ENCODE measurements around the gene MRPL47. TPM values are rescaled to one million over a fixed set of nuclear protein-coding genes. Genes with fewer than 3 reads are reported as not detected.

The MRPL47 gene
- total RNA-seq (10 to 100 TPM; 14.4 to 41.4 (median 18.5) TPM), polyA plus RNA-seq (10 to 100 TPM; 45.1 to 50.5 TPM), total RNA-seq (22.6 reads per million, percentile 53 among the genes with 10 or more reads in this experiment)

GRCh38 chr3:179604321-179605078 lies at the start of gene MRPL47, which contains the start of gene NDUFB5:
Gene MRPL47, minus strand, starts transcription at chr3:179604638. Its CDS starts 14 bp downstream, at chr3:179604624.
Gene NDUFB5, plus strand, starts transcription at chr3:179604794. Its CDS starts 22 bp downstream, at chr3:179604816.
- H3K4me1 Mint-ChIP-seq, result peaks cover 23 to 65% (median 46%) of the 10 kb centered on the region in 7 donors
- ATAC-seq (peak; percentile 100), DNase-seq (peak; percentile 76 to 95 (median 92))
- peak within 1 kb of the TSS; percentile 90 for H3K27ac ChIP-seq (ENCODE audit: low read depth, low read length)
- POLR2A ChIA-PET, result interaction anchor here (0.6 to 1.9 kb wide), 9 partner anchors 10 to 457 kb away, joined by 3 to 13 read pairs (median 4); partner anchors contain the start of genes ACTL6A and PIK3CA
- peaks cover 0 to 34% (median 5%) of the 10 kb centered on the region in 3 experiments for H3K36me3 ChIP-seq (ENCODE audit: control insufficient read depth in 2 of 3, insufficient read depth in 3 of 3, low read length in 3 of 3)
- H3K36me3 Mint-ChIP-seq, result peaks cover 2 to 19% (median 11%) of the 10 kb centered on the region in 5 donors
- intact Hi-C loops (cut with micrococcal nuclease), result loop anchor here (1.0 to 2.0 kb wide), 10 partner anchors 42 to 1308 kb away; partner anchors contain the start of genes ACTL6A (in 2 of the 2), FXR1 (in 2 of the 2), MFN1 (in 2 of the 2) and ZNF639 (in 2 of the 2)
- peak within 1 kb of the TSS; percentile 95 for H3K4me3 ChIP-seq (ENCODE audit: low read length)
- peak within 1 kb of the TSS; percentile 95 to 99 (median 99) for H3K4me3 Mint-ChIP-seq
- H3K4me1 ChIP-seq (ENCODE audit: control insufficient read depth in 2 of 2, insufficient read depth in 2 of 2, low read length in 2 of 2), result peaks cover 15 to 25% of the 10 kb centered on the region in 2 donors
- H3K27ac Mint-ChIP-seq, result peak within 1 kb of the TSS; percentile 98 to 100 (median 99)
- H3K9me3 ChIP-seq (ENCODE audit: control insufficient read depth in 2 of 3, low read length in 3 of 3), result no peaks in the 10 kb centered on the region
- H3K9me3 Mint-ChIP-seq, result no peaks in the 10 kb centered on the region
- CTCF ChIA-PET, result interaction anchor here (0.6 to 1.3 kb wide), 2 partner anchors 530 to 1000 kb away, joined by 3 to 4 read pairs; no protein-coding TSS in a partner anchor
- no peaks in the 10 kb centered on the region for H3K27me3 Mint-ChIP-seq
- no peaks in the 10 kb centered on the region for H3K27me3 ChIP-seq (ENCODE audit: control insufficient read depth in 2 of 2, insufficient read depth in 2 of 2, low read length in 2 of 2)

- H3K4me3 ChIP-seq (ENCODE audit: low read length), result peak overlapping the region; percentile 83
- POLR2A ChIA-PET, result interaction anchor here (0.9 to 1.4 kb wide), 5 partner anchors 49 to 504 kb away, joined by 3 to 5 read pairs (median 3); partner anchors contain the start of genes ACTL6A, MRPL47 and NDUFB5
Observed at GRCh38 chr3:179653096-179653797, 48.8 kb upstream of the MRPL47 start.

GRCh38 chr3:179652447-179653095 lies 48.1 kb upstream of the MRPL47 start, which contains the start of gene USP13:
Gene USP13, plus strand, starts transcription at chr3:179653040. Its CDS starts 186 bp downstream, at chr3:179653226.
- intact Hi-C loops (cut with micrococcal nuclease), result loop anchor here (1.0 to 10.0 kb wide), 18 partner anchors 43 to 1260 kb away; partner anchors contain the start of genes ACTL6A (in 2 of the 2), MFN1 (in 2 of the 2), MRPL47 (in 2 of the 2) and NDUFB5 (in 2 of the 2)

More at GRCh38 chr3:179653096-179653797, 48.8 kb upstream of the MRPL47 start:
- Mint-ChIP-seq H3K36me3 (peaks cover 0 to 14% (median 4%) of the 10 kb centered on the region in 5 donors), H3K4me1 (peaks cover 20 to 55% (median 41%) of the 10 kb centered on the region in 7 donors), H3K9me3 (peaks cover 0 to 1% (median 0%) of the 10 kb centered on the region in 11 donors), H3K27me3 (peaks cover 0 to 19% (median 0%) of the 10 kb centered on the region in 5 donors), H3K27ac (peak overlapping the region; percentile 84 to 90 (median 87)), H3K4me3 (peak overlapping the region; percentile 87 to 98 (median 94))
- ATAC-seq, result peak; percentile 71
- CTCF ChIA-PET, result interaction anchor here (0.6 kb wide), 1 partner anchor 9 kb away, joined by 3 read pairs; no protein-coding TSS in a partner anchor
- H3K4me1 ChIP-seq (ENCODE audit: control insufficient read depth in 2 of 2, insufficient read depth in 2 of 2, low read length in 2 of 2), result peaks cover 0 to 7% of the 10 kb centered on the region in 2 donors
- peaks cover 0 to 4% (median 0%) of the 10 kb centered on the region in 3 experiments for H3K36me3 ChIP-seq (ENCODE audit: control insufficient read depth in 2 of 3, insufficient read depth in 3 of 3, low read length in 3 of 3)
- intact Hi-C loops (cut with micrococcal nuclease), result loop anchor here (1.0 to 10.0 kb wide), 17 partner anchors 44 to 1260 kb away; partner anchors contain the start of genes MFN1 (in 2 of the 2), ACTL6A (in 1 of the 2), CCDC39 (in 1 of the 2) and FXR1 (in 1 of the 2)
- no peaks in the 10 kb centered on the region for H3K9me3 ChIP-seq (ENCODE audit: control insufficient read depth in 2 of 3, low read length in 3 of 3)
- peak overlapping the region; percentile 74 for H3K27ac ChIP-seq (ENCODE audit: low read depth, low read length)
- H3K27me3 ChIP-seq (ENCODE audit: control insufficient read depth in 2 of 2, insufficient read depth in 2 of 2, low read length in 2 of 2), result no peaks in the 10 kb centered on the region
- DNase-seq, result peak; percentile 46 to 74 (median 71)

GRCh38 chr3:179651687-179652446 lies 47.4 kb upstream of the MRPL47 start:
- ChIA-PET CTCF (interaction anchor here (0.5 kb wide), 1 partner anchor 19 kb away, joined by 3 read pairs; no protein-coding TSS in a partner anchor), POLR2A (interaction anchor here (0.8 to 1.4 kb wide), 3 partner anchors 20 to 89 kb away, joined by 3 to 4 read pairs (median 3); partner anchors contain the start of gene ACTL6A)
- Histone ChIP-seq H3K36me3 (ENCODE audit: control insufficient read depth in 2 of 3, insufficient read depth in 3 of 3, low read length in 3 of 3) (peaks cover 0 to 4% (median 0%) of the 10 kb centered on the region in 3 experiments), H3K4me1 (ENCODE audit: control insufficient read depth in 2 of 2, insufficient read depth in 2 of 2, low read length in 2 of 2) (peaks cover 0 to 7% of the 10 kb centered on the region in 2 donors), H3K9me3 (ENCODE audit: control insufficient read depth in 2 of 3, low read length in 3 of 3) (no peaks in the 10 kb centered on the region), H3K4me3 (ENCODE audit: low read length) (peak overlapping the region; percentile 60), H3K27ac (ENCODE audit: low read depth, low read length) (no peak overlapping the region), H3K27me3 (ENCODE audit: control insufficient read depth in 2 of 2, insufficient read depth in 2 of 2, low read length in 2 of 2) (no peaks in the 10 kb centered on the region)
- intact Hi-C loops (cut with micrococcal nuclease), result loop anchor here (1.0 to 10.0 kb wide), 15 partner anchors 48 to 1261 kb away; partner anchors contain the start of genes MFN1 (in 2 of the 2), TTC14 (in 2 of the 2), ACTL6A (in 1 of the 2) and CCDC39 (in 1 of the 2)
- H3K36me3 Mint-ChIP-seq, result peaks cover 0 to 13% (median 3%) of the 10 kb centered on the region in 5 donors
- DNase-seq (peak in 1 of 9 donors; percentile 1), ATAC-seq (no peak)
- H3K4me1 Mint-ChIP-seq, result peaks cover 19 to 49% (median 36%) of the 10 kb centered on the region in 7 donors
- peak overlapping the region; percentile 75 to 98 (median 88) for H3K4me3 Mint-ChIP-seq
- peaks cover 0 to 19% (median 0%) of the 10 kb centered on the region in 5 donors for H3K27me3 Mint-ChIP-seq
- H3K9me3 Mint-ChIP-seq, result peaks cover 0 to 1% (median 0%) of the 10 kb centered on the region in 11 donors
- H3K27ac Mint-ChIP-seq, result peak overlapping the region in 8 of 9 donors; percentile 9 to 88 (median 71)

More at GRCh38 chr3:179652447-179653095, 48.1 kb upstream of the MRPL47 start, which contains the start of gene USP13:
- Mint-ChIP-seq H3K4me3 (peak within 1 kb of the TSS; percentile 87 to 98 (median 94)), H3K27ac (peak within 1 kb of the TSS; percentile 84 to 90 (median 87)), H3K9me3 (peaks cover 0 to 1% (median 0%) of the 10 kb centered on the region in 11 donors), H3K4me1 (peaks cover 19 to 49% (median 36%) of the 10 kb centered on the region in 7 donors), H3K27me3 (peaks cover 0 to 19% (median 0%) of the 10 kb centered on the region in 5 donors), H3K36me3 (peaks cover 0 to 13% (median 4%) of the 10 kb centered on the region in 5 donors)
- H3K27ac ChIP-seq (ENCODE audit: low read depth, low read length), result peak within 1 kb of the TSS; percentile 74
- ChIA-PET POLR2A (interaction anchor here (0.6 to 1.4 kb wide), 4 partner anchors 19 to 949 kb away, joined by 3 to 4 read pairs (median 3); partner anchors contain the start of gene ACTL6A), CTCF (interaction anchor here (0.5 kb wide), 1 partner anchor 20 kb away, joined by 3 read pairs; no protein-coding TSS in a partner anchor)
- peaks cover 0 to 4% (median 0%) of the 10 kb centered on the region in 3 experiments for H3K36me3 ChIP-seq (ENCODE audit: control insufficient read depth in 2 of 3, insufficient read depth in 3 of 3, low read length in 3 of 3)
- no peaks in the 10 kb centered on the region for H3K27me3 ChIP-seq (ENCODE audit: control insufficient read depth in 2 of 2, insufficient read depth in 2 of 2, low read length in 2 of 2)
- DNase-seq (peak in 7 of 9 donors; percentile 42 to 74 (median 72)), ATAC-seq (peak; percentile 70)
- H3K4me1 ChIP-seq (ENCODE audit: control insufficient read depth in 2 of 2, insufficient read depth in 2 of 2, low read length in 2 of 2), result peaks cover 0 to 7% of the 10 kb centered on the region in 2 donors
- no peaks in the 10 kb centered on the region for H3K9me3 ChIP-seq (ENCODE audit: control insufficient read depth in 2 of 3, low read length in 3 of 3)
- peak within 1 kb of the TSS; percentile 83 for H3K4me3 ChIP-seq (ENCODE audit: low read length)

- H3K4me3 ChIP-seq (ENCODE audit: low read length), result no peak overlapping the region
- H3K4me3 Mint-ChIP-seq, result no peak overlapping the region
- H3K27me3 Mint-ChIP-seq, result peaks cover 0 to 6% (median 0%) of the 10 kb centered on the region in 5 donors
- peaks cover 0 to 1% (median 0%) of the 10 kb centered on the region in 11 donors for H3K9me3 Mint-ChIP-seq
- POLR2A ChIA-PET, result no interaction called here
- ATAC-seq (no peak), DNase-seq (no peak)
- H3K27me3 ChIP-seq (ENCODE audit: control insufficient read depth in 2 of 2, insufficient read depth in 2 of 2, low read length in 2 of 2), result no peaks in the 10 kb centered on the region
- peaks cover 0 to 10% (median 0%) of the 10 kb centered on the region in 7 donors for H3K4me1 Mint-ChIP-seq
- H3K27ac Mint-ChIP-seq, result no peak overlapping the region
- H3K9me3 ChIP-seq (ENCODE audit: control insufficient read depth in 2 of 3, low read length in 3 of 3), result no peaks in the 10 kb centered on the region
- intact Hi-C loops (cut with micrococcal nuclease), result no loop called here
- CTCF ChIA-PET, result no interaction called here
- no peak overlapping the region for H3K27ac ChIP-seq (ENCODE audit: low read depth, low read length)
- peaks cover 0 to 3% (median 0%) of the 10 kb centered on the region in 5 donors for H3K36me3 Mint-ChIP-seq
- no peaks in the 10 kb centered on the region for H3K36me3 ChIP-seq (ENCODE audit: control insufficient read depth in 2 of 3, insufficient read depth in 3 of 3, low read length in 3 of 3)
- no peaks in the 10 kb centered on the region for H3K4me1 ChIP-seq (ENCODE audit: control insufficient read depth in 2 of 2, insufficient read depth in 2 of 2, low read length in 2 of 2)
Observed at GRCh38 chr3:179646177-179646576, 41.7 kb upstream of the MRPL47 start.
